GM21529 (cell line): Measurements from ENCODE around the gene ABAT.
"Not testable (repeated sequence)": the region's sequence is repeated elsewhere in the genome, so short reads cannot be mapped to it uniquely, and the experiment has no call there.

Experiments
- ATAC-seq: cut with Tn5 transposase; IDR thresholded peaks from one replicate; pipeline ENCODE4 v1.9.1; 2021; ENCODE audit not compliant: unreplicated experiment

ABAT gene

DNA sequence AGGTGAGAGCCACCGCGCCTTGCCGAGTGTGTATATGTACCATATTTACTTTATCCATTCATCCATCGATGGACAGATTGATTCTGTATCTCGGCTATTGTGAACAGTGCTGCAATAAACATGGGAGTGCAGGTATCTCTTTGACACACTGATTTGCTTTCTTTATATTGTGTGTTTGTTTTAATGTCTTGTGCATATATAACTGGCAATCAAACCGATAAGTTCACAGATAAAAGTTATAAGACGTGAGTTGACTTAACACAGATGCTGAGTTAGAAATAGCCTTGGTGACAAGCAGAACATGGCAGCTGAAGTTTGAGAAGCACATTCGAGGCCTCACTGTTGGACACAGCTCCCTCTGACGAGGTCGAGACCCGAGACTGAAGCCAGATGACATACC lies 99.8 kb downstream of the ABAT start:
- no peak for ATAC-seq

DNA sequence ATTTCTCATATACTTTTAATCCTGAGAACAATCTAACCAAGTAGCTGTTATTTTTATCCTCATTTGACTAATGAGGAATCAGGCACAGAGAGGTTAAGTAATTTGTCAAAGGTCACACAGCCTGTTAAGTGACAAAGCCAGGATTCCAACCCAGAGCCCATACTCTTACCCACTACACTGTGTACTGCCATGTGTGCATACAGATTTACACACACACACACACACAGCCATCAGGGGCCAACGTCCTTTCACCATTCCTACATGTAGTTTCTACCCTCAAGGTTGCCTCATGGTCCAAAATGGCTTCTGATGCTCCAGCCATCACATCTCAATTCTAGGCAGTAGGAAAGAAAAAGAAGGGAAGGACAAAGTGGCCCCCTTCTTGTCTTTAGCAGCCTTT lies 100.9 kb downstream of the ABAT start:
- no peak for ATAC-seq

DNA sequence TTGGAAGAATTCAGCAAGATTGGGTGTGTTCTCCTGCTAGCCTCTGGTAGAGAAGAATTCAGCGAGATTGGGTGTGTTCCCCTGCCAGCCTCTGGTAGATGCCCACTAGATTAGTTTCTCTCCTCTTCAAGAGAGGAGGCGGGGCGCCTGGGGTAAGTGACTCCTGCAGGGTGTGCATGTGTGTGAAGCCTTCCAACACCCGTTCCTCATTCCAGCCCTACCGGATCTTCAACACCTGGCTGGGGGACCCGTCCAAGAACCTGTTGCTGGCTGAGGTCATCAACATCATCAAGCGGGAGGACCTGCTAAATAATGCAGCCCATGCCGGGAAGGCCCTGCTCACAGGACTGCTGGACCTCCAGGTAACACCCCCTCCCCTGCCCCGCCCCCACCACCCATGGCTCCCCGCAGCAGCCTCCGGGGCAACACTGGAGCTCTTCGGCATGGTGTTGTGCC lies 101.7 kb downstream of the ABAT start:
- ATAC-seq = no peak

DNA sequence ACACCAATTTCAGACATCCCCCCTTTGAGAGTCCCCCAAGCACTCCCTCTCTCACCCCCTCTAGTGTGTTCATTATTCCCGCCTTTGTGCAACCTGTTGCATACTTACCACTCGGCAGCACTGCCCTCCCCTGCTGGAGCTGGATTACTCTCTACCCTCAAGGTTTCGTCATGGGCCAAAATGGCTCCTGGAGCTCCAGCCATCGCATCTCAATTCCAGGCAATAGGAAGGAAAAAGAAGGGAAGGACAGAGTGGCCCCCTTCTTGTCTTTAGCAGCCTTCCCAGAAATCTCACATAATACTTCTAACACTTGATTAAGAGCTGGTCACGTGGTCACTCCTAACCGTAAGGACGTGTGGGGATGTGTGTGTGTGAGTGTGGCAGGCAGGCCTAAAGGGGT lies 102.8 kb downstream of the ABAT start:
- ATAC-seq = no peak

DNA sequence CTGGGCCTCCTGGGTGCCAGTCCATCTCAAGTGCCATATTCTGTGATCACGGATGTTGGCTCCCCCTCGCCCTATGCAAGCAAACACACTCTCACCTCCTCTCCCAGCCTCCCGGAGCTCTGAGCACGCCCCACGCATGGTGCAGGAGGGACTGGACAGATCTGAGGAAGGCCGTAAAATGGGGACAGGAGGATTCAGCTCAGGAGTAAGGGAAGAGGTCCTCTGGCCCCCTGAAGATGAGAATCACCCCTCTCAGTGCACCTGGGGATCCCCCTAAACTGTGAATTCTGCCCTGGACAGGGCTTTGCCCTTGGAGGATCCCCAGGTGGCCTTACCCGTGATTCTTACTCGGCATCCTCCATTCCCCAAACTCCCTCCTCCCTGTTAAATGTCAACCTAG lies 107.4 kb downstream of the ABAT start:
- ATAC-seq = no peak

DNA sequence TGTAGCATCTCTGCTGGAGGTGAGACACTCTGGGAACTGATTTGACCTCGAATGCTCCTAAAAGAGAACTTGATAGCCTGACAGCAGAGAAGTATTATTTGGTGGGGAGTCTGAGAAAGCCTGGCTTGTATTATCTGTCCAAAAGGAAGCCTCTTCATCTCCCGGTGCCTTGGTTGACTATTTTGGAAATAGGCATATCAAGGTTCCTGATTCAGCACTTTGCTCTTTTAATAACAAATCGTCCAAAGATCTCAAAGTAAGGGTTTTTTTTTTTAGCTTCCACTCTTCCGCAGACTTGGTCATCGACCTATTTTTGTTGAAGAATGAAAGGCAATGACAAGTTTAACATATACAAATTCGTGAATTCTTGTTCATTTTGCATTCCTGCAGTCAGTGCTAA lies 108.3 kb downstream of the ABAT start:
- no peak for ATAC-seq

DNA sequence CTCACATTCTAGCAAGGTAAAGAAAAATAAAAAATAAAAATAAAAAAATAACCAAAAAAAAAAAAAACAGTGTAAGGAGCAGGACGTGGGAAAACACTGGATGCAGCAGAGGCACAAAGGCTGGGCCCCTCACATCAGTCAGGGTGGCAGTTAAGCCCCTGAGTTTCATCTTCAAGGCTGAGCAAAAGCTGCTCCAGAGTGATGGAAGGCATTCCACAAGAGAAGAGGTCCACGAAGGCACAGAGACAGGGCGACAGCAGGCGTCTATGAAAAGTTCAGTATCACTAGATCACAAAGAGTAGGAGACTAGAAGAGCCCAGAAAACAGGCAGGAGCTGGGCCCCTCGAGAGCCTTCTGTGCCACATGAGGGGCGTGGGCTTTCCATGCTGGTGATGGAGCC lies 111.0 kb downstream of the ABAT start:
- no peak for ATAC-seq

DNA sequence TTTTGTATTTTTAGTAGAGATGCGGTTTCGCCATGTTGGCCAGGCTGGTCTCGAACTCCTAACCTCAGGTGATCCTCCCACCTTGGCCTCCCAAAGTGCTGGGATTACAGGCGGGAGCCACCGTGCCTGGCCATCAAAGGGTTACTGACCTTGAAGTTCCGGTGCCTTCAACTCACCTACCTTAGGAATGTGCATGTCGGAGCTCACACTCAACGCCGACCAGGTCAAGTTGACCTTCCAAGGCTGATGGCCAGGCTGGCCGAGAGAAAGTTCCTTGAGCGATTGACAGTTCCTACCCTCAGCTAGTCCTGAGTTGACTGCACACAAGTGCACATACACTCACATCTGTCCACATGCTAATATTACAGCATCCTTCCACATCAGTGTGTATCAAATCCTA lies 111.9 kb downstream of the ABAT start:
- ATAC-seq = not testable (repeated sequence)

DNA sequence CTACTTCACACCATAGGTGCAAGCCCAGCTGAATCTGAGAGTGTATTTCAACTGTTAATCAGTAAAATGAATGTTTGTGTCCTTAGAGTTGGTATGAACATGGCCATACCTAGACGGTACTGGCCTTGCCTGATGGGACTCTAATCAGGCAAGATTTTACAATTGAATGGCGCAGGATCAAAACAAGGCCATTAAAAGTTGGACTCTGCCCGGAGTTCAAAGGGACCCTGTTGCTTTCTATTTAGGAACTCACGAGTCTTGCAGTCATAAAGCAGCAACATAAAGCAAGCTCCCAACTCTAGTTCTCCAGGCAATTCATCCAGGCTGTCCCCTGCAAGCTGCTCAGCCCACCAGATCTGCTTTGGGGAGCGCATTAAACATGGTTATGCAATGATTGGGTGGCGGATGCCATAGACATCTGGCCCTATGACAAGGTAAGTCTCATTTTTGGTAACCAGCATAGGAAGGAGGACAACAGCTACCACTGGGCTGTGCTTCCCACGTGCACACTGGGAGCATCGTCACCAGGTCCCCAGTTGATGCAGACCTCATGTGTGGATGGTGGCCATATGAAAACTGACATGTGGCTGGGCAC lies 114.3 kb downstream of the ABAT start:
- no peak for ATAC-seq

DNA sequence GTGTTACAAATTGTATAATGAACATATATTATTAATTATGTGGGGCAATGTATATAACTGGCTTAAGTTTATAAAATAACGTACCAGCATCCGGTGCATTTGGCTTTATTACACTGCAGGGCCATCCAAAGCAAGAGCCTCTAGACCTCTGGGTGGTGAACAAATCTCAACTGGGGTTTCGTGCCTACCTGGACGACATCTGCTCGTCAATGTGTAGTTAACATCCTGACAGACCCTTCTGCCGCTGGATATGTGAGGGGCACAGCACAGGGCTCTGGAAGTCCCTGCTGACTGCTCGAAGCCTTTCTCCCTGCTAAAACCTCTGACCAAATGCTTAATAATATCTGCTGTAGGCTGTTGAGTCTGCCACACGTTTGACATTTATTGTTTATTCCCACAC lies 120.7 kb downstream of the ABAT start:
- no peak for ATAC-seq

DNA sequence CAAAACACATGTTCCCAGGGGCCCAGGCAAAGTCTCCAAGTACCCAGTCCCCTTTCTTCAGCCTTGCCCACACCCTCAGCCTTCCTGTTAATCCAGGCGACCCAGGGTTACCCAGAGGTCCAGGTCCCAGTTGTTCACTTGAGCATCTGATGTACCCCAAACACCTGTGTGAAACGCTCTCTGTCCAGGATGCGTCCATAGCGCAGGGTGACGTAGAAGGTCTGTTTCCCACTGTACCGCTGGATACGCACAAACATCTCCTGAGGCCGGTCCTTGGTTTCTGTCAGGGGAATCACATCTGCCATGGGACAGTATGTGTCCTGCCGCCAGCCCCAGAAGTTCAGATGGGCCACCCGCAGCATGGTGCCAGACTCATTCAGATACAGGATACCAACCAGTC lies 121.4 kb downstream of the ABAT start:
- ATAC-seq = no peak

DNA sequence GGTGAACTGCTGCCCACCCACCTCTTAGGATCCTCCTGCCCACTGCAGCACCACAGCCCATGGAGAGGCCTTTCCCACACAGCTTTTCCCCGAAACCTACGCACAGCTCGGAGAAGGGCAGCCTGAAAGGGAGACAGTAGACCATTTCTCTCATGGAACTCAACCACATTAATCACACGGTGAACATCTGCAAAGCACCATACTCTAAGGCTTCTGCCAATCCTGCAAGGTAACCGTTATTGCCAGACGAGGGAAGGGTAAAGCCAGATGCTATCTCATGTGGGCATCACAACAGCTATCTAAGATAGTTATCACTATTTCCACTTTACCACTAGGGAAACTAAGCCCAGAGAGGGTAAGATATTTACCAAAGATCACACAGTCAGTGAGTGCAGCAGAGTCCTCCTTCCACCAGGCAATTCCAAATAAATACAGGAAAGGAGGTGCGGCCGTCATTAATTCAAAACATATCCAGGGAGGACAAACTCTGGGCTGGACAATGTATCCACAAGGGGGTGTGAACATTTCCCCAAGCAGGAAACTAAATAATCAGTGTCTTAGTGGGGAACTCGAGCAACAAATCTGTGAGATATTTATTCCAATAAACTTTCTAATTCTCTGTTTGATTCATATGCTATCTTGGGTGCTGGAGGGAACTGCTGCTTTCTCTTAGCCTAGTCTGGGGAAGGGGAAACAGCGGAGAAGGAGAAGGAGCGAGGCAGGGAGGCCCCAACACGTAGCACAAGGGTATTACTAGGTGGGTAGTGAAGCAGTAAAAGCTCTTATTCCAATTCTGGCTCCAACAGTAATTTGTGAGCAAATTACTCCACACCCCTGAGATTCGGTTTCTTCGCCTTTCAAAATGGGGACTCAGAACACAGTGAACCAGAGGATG lies 122.3 kb downstream of the ABAT start:
- ATAC-seq = no peak

DNA sequence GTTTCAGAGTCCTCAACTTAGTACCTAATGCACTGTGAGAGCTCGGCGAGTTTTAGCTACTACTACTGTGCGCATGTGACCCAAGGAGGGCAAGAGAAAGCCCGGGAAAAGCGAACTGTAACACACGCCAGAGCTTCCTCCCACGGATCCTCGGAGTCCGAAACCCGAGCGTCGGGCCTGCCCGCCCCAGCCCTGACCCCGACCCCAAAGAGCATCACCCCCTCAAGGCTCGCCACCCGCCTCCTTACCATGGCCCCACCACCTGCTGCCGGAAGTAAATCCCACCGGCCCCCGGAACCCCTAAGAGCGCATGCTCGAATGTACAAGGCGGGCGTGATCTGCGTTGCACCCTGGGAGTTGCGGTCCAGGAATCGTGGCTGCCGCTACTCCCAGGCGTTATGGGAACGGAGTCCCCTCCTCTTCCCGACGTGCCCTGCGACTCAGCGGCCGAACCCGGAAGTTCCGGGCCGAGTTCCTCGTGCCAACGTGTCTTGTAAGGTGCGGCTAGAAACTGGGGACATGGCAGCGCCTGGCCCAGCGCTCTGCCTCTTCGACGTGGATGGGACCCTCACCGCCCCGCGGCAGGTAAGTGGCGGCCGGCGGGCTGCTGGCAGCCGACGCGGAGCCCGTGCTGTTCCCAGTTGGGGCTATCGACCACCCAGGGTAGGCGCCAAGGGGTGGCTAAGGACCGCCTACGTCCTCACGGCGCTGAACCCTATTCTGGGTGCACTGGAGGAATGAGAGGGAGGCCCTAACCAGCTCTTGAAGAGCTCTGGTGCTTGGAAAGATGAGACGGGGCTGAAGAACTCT lies 123.2 kb downstream of the ABAT start, which contains the start of the genes PMM2 and TMEM186:
Gene PMM2, plus strand, starts transcription at position 476 of the 810 bp plus-strand sequence. Its CDS starts 44 bp downstream, at position 520.
Gene TMEM186, minus strand, starts transcription at position 276 of the 810 bp plus-strand sequence. Its CDS starts 25 bp downstream, at position 251.
- ATAC-seq = peak; percentile 93

DNA sequence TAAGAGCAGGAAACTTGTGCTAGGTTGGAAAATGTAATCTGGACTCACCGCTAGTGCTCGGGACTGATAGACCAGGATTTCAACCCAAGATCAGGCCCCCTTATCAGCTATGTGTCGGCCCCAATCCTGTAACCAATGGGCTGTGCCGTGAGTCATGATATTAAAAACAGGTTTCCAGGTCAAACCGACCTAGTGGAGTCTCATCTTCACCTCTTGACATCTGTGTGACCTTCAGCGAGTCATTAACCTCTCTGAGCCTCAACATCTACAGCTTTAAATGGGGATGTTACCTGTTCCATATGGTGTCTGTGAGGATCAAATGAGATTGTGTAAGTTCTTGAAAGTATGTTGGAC lies 123.7 kb downstream of the ABAT start:
- ATAC-seq = peak; percentile 2

DNA sequence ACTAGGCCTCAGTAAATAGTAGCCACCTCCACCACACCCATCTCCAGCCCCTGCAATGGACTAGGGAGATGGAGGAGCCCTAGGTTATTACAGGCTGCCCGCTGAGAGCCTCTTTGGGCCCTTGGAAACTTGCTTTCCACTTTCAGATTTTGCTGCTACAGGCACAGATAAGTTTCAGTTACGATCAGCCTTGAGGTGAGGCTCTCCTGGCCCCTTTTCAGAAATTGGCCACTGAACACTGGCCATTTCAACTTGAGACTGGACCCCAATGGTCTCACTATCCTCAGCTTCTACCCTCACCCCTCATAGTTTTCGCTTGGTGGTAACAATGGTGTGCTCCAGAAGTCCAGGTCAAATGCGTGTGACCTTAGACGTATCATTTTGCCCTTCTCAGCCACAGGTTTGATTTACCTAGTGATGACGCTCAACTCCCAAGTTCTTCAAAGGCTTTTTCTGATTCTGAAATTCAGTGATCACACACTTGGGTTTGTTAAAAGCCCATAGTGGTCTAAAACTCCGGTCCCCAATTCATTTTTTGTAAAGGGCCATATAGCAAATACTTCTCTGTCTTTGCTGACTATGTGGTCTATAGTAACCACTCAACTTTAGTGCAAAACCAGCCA lies 124.2 kb downstream of the ABAT start:
- no peak for ATAC-seq

DNA sequence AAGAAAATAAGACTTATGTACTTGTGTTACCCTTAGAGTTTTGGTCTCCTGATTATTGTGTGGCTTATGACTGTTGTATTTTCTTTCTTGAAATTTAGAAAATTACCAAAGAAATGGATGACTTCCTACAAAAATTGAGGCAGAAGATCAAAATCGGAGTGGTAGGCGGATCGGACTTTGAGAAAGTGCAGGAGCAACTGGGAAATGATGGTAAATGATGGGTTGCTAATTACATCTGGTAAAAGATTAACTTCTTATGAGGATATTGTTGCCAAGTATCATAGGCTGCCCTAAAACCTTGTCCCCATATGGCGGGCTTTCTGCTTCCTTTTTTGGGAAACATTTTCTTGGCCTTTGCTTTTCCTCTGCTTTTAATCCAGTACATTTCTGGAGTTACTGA lies 127.3 kb downstream of the ABAT start:
- ATAC-seq = no peak

DNA sequence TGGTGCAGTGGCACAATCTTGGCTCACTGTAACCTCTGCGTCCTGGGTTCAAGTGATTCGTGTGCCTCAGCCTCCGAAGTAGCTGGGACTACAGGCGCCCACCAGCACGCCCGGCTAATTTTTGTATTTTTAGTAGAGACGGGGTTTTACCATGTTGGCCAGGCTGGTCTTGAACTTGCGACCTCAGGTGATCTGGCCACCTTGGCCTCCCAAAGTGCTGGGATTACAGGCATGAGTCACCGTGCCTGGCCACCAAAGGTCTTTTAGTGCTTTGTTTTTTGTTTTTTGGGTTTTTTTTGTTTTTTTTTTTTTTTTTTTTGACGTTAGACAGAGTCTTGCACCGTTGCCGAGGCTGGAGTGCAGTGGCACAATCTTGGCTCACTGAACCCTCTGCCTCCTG lies 129.3 kb downstream of the ABAT start:
- not testable (repeated sequence) for ATAC-seq

DNA sequence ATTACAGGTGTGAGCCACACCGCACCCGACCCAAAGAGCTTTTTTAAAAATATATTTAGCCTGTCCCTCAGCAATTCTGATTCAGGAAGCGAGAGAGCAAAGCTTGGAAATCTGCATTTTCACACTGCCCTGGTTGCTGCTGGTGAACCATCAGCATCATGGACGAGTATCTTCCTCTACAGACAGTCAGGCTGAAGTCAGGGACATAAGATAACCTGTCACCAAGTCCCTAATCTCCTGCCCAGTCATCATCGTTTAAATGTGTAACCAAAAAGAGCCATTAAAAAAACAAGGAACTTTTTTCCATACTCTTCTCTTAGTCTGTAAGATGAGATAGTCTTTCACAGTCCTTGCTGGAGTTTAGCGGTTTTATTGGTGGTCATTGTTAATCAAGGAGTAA lies 129.9 kb downstream of the ABAT start:
- ATAC-seq = no peak

DNA sequence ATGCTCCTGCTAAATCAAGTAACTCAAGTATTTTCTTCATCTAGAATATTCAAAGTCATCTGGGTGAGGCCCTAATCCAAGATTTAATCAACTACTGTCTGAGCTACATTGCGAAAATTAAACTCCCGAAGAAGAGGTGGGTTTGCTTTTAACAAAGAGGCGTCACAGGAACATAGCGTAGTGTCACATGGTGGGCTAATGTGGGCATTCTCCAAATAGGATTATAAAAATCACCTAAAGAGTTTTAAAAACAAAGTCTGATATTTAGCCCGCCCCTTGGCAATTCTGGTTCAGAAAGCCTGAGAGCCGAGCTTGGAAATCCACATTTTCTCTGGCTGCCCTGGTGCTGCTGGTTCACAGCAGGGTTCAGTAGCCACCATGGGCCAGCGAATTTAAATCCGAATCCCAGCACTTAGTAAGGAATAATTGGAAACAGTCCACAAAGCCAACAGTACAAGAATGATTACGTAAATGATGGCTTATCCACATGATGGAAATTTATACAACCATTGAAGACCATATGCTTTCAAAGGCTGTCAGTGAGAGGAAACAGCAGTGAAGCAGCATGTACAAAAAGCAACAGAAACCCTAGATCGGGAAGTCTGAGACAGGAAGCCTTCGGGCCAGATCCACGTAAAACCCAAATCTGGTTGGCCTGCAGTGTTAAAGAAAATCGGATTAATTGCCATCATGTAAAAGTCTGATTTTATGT lies 132.0 kb downstream of the ABAT start:
- ATAC-seq = no peak

DNA sequence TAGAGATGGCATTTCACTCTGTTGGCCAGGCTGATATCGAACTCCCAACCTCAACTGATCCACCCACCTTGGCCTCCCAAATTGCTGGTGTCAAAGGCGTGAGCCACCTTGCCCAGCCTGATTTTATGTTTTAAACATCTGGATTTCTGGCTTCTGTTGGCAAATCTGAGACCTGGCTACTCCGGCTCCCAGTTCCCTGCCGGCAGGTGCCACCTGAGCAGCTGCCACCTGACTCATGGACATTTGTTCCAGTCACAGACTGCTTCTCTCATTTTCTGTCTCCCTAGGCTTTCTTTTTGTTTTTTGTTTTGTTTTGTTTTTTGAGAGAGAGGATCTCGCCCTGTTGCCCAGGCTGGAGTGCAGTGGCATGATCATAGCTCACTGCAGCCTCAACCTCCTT lies 132.8 kb downstream of the ABAT start:
- ATAC-seq = no peak
